Kidney epithelial cell (primary cell): ENCODE results near the gene COL4A1. TPM values are rescaled to one million over a fixed set of nuclear protein-coding genes. Genes with fewer than 3 reads are reported as not detected.

Experiments used
- DNase-seq: peaks from one replicate; pipeline ENCODE4 v3.0.0-alpha.2; 2010; ENCODE audit warnings: low read depth
- H3K27me3 ChIP-seq: 2 replicates; pipeline ENCODE4 v1.6.0; 2011; ENCODE audit warnings: low read length; ENCODE audit not compliant: control insufficient read depth, insufficient read depth
- H3K36me3 ChIP-seq: 2 replicates; pipeline ENCODE4 v1.5.1; 2011; ENCODE audit warnings: low read length; ENCODE audit not compliant: control insufficient read depth, insufficient read depth
- H3K4me3 ChIP-seq: 2 replicates; pipeline ENCODE4 v1.5.1; 2011; ENCODE audit warnings: low read depth, mild to moderate bottlenecking, control low read depth, low read length
- CTCF ChIP-seq: IDR thresholded peaks from 2 replicates; pipeline ENCODE4 v1.5.1; 2011; ENCODE audit warnings: mild to moderate bottlenecking, moderate library complexity, low read length, control low read depth, inconsistent platforms; ENCODE audit not compliant: insufficient read depth, poor library complexity, severe bottlenecking
- total RNA-seq: library from RNA; depleted of rRNA; stranded (reverse); fragments of >200 nt; gene quantifications from 2 replicates; pipeline ENCODE4 v1.2.3, GENCODE V29; 2015

Gene COL4A1
- total RNA-seq, 1 donor from 2014 or later = 1,018 TPM

GRCh38 chr13:110183910-110184309 is 123.0 kb downstream of the COL4A1 start:
- Histone ChIP-seq H3K36me3 (peaks cover 3% of the 10 kb centered on the region), H3K27me3 (no peaks in the 10 kb centered on the region), H3K4me3 (no peak overlapping the region)
- no peak for TF ChIP-seq CTCF
- no peak for DNase-seq

- TF ChIP-seq CTCF = no peak
- H3K27me3 ChIP-seq = no peaks in the 10 kb centered on the region
- H3K36me3 ChIP-seq = peaks cover under 1% of the 10 kb centered on the region
- no peak overlapping the region for H3K4me3 ChIP-seq
- no peak for DNase-seq
Observed at GRCh38 chr13:110182461-110182860, 124.5 kb downstream of the COL4A1 start.

GRCh38 chr13:110182003-110182402 is 125.0 kb downstream of the COL4A1 start:
- no peak for DNase-seq
- Histone ChIP-seq H3K36me3 (peaks cover 1% of the 10 kb centered on the region), H3K4me3 (no peak overlapping the region), H3K27me3 (no peaks in the 10 kb centered on the region)
- no peak for TF ChIP-seq CTCF

- H3K36me3 ChIP-seq = peaks cover 6% of the 10 kb centered on the region
- DNase-seq = no peak
- no peak overlapping the region for H3K4me3 ChIP-seq
- no peaks in the 10 kb centered on the region for H3K27me3 ChIP-seq
- TF ChIP-seq CTCF = no peak
Observed at GRCh38 chr13:110179857-110180147, 127.2 kb downstream of the COL4A1 start.

- Histone ChIP-seq H3K4me3 (no peak overlapping the region), H3K27me3 (no peaks in the 10 kb centered on the region), H3K36me3 (peaks cover 6% of the 10 kb centered on the region)
- DNase-seq = no peak
- no peak for TF ChIP-seq CTCF
Observed at GRCh38 chr13:110179116-110179856, 127.7 kb downstream of the COL4A1 start.

GRCh38 chr13:110177790-110178189 is 129.2 kb downstream of the COL4A1 start:
- no peak for DNase-seq
- Histone ChIP-seq H3K27me3 (no peaks in the 10 kb centered on the region), H3K4me3 (no peak overlapping the region), H3K36me3 (peaks cover 9% of the 10 kb centered on the region)
- TF ChIP-seq CTCF = no peak
